ENCODE measurements around the gene PDE9A.

DNA sequence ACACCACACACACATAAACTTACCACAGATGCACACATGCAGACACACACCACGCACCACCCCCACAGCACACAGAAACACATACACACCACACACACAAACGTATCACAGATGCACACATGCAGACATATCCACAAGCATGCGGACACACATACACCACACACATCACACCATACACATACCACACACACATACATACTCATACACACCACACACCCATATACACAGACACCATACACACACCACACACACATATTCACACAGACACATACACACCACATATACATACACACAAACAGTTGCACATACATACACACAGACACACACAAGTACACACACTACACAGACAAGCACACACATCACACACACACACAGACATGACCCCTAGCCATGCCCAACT, 37.5 kb upstream of the PDE9A start:
- no peak for TF ChIP-seq CTCF (IDR thresholded peaks at IDR 0.05)
- no peak for TF ChIP-seq POLR2A (IDR thresholded peaks at IDR 0.05)

All from breast epithelium (tissue), 3 donors.